ENCODE results near the gene CARD10.
"Not testable (repeated sequence)": the region's sequence is repeated elsewhere in the genome, so short reads cannot be mapped to it uniquely, and the experiment has no call there.

DNA sequence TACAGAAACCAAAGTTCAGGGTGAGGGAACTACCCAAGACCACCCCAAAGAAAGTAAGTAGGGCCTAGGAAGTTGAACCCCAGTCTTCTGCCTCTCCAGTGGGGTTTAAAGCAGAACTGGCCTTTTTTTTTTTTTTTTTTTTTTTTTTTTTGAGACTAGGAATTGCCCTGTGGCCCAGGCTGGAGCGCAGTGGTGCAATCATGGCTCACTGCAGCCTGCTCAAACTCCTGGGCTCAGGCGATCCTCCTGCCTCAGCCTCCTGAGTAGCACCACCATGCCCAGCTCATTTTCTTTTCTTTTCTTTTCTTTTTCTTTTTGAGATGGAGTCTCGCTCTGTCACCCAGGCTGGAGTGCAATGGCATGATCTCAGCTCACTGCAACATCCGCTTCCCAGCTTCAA, 23.2 kb upstream of the CARD10 start:
- TF ChIP-seq, protein P1, sequence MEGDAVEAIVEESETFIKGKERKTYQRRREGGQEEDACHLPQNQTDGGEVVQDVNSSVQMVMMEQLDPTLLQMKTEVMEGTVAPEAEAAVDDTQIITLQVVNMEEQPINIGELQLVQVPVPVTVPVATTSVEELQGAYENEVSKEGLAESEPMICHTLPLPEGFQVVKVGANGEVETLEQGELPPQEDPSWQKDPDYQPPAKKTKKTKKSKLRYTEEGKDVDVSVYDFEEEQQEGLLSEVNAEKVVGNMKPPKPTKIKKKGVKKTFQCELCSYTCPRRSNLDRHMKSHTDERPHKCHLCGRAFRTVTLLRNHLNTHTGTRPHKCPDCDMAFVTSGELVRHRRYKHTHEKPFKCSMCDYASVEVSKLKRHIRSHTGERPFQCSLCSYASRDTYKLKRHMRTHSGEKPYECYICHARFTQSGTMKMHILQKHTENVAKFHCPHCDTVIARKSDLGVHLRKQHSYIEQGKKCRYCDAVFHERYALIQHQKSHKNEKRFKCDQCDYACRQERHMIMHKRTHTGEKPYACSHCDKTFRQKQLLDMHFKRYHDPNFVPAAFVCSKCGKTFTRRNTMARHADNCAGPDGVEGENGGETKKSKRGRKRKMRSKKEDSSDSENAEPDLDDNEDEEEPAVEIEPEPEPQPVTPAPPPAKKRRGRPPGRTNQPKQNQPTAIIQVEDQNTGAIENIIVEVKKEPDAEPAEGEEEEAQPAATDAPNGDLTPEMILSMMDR (IDR thresholded peaks at IDR 0.05; ENCODE audit: low read depth, low read length, missing input control): not testable (repeated sequence)
- not testable (repeated sequence) for TF ChIP-seq RAD21, SP1 (IDR thresholded peaks at IDR 0.05)

Measured in liver (tissue), 3 donors.